Prostate gland (tissue), 2 donors: ENCODE results near the gene ZNF586. TPM values are rescaled to one million over a fixed set of nuclear protein-coding genes. Genes with fewer than 3 reads are reported as not detected.
"Not testable (repeated sequence)": the region's sequence is repeated elsewhere in the genome, so short reads cannot be mapped to it uniquely, and the experiment has no call there.

Source experiments
- DNase-seq: peaks from one replicate; pipeline ENCODE4 v3.0.0-alpha.2; 2019; ENCODE audit warnings: low spot score
- H3K27ac ChIP-seq, 2 donors: fragments of 200-600 bp; sonication (generic); 2 replicates each; pipeline ENCODE4 v1.5.1; 2017 to 2019
- H3K27me3 ChIP-seq: fragments of 200-600 bp; sonication (generic); replicated peaks from 2 replicates; pipeline ENCODE4 v1.5.1; 2019; ENCODE audit not compliant: insufficient read depth
- H3K36me3 ChIP-seq, 2 donors: fragments of 200-600 bp; sonication (generic); 1 replicate in 1 of 2; 2 replicates in 1 of 2; pipeline versions ENCODE4 v1.5.1 to v1.8.1; 2017 to 2019
- H3K4me1 ChIP-seq: fragments of 200-600 bp; sonication (generic); replicated peaks from 2 replicates; pipeline ENCODE4 v1.5.1; 2019
- H3K4me3 ChIP-seq, 2 donors: fragments of 200-600 bp; sonication (generic); 2 replicates each; pipeline ENCODE4 v1.5.1; 2017 to 2019
- H3K9me3 ChIP-seq: fragments of 200-600 bp; sonication (generic); 2 replicates; pipeline ENCODE4 v1.5.1; 2017
- POLR2A ChIP-seq: fragments of 450-650 bp; IDR thresholded peaks from one replicate; pipeline ENCODE4 v1.6.1; 2016; ENCODE audit warnings: antibody characterized with exemption, mild to moderate bottlenecking
- POLR2AphosphoS5 ChIP-seq: sonication (generic); formaldehyde crosslinking; IDR thresholded peaks from one replicate; pipeline ENCODE4 v1.6.1; 2017; ENCODE audit warnings: antibody characterized with exemption
- WGBS: methylation state at CpG from one replicate; pipeline ENCODE4 v1.1.5; 2018; 5-methylcytosine and 5-hydroxymethylcytosine counted together
- intact Hi-C: fragments of 100-400 bp; cut with DNase I; formaldehyde crosslinking; loops from one replicate; pipeline ENCODE4 v1.14.2; 2022
- total RNA-seq, 2 donors: library from RNA; depleted of rRNA; stranded (reverse); fragments of >200 nt; gene quantifications; one replicate each; pipeline ENCODE4 v1.1.0, GENCODE V29; 2016
- TF ChIP-seq, protein P1 (sequence below), 4 experiments: fragments of 200-600 bp in 2 of 4; fragments of 450-650 bp in 2 of 4; sonication (generic) in 2 of 4; IDR thresholded peaks; 1 replicate in 3 of 4; 2 replicates in 1 of 4; pipeline ENCODE4 v1.5.1; 2016 to 2019; ENCODE audit warnings: antibody characterized with exemption in 4 of 4, mild to moderate bottlenecking in 2 of 4, moderate library complexity in 2 of 4

Gene ZNF586
- 10 to 100 TPM; 15.4 to 34.8 TPM for total RNA-seq

DNA sequence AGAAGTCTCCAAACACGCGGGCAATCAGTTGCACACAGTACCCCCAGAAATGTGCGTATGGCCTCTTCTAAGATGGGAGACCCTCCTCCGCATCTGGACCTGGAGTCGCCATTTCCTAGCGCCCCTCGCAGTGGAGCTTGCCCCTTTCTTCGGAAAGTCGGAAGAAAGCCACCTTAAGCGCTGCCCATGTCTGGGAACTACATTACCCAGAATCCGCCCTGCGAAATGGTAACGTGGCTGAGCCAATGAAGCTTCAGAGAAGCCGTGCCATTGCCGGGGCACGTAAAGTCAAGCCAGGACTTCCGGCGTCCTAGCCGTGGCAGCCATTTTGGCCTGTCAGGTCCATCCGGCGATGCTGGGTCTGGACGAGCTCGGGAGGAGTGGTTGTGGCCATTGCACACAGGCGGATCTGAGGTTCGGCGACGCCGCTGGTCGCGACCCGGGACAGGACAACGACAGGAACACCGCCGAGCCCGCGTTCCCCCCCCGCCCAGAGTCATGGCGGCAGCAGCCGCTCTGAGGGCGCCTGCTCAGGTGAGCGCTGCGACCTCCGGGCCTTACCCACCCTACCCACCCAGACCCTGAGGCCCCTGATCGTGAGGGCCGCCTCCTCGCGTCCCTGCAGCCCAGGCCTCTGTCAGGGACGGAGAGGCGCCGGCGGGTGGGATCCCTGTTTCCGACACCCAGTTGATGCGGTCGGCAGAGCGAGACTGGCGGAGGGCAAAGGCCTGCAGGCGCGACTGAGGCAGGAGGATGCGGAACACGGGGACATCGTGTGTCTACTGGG, at the start of gene ZNF586:
ZNF586 (plus strand) TSS at position 332 of the 787 bp plus-strand sequence; CDS start at position 499, 167 bp downstream.
- WGBS, result 9% methylated on average over 32 of the region's 61 CpGs
- peak; percentile 92 for DNase-seq
- Histone ChIP-seq H3K4me1 (no peaks in the 10 kb centered on the region), H3K36me3 (no peaks in the 10 kb centered on the region), H3K4me3 (peak within 1 kb of the TSS; percentile 59 to 86), H3K9me3 (no peaks in the 10 kb centered on the region), H3K27ac (peak within 1 kb of the TSS; percentile 67 to 86), H3K27me3 (no peaks in the 10 kb centered on the region)
- intact Hi-C loops, result no loop called here
- TF ChIP-seq, protein P1, sequence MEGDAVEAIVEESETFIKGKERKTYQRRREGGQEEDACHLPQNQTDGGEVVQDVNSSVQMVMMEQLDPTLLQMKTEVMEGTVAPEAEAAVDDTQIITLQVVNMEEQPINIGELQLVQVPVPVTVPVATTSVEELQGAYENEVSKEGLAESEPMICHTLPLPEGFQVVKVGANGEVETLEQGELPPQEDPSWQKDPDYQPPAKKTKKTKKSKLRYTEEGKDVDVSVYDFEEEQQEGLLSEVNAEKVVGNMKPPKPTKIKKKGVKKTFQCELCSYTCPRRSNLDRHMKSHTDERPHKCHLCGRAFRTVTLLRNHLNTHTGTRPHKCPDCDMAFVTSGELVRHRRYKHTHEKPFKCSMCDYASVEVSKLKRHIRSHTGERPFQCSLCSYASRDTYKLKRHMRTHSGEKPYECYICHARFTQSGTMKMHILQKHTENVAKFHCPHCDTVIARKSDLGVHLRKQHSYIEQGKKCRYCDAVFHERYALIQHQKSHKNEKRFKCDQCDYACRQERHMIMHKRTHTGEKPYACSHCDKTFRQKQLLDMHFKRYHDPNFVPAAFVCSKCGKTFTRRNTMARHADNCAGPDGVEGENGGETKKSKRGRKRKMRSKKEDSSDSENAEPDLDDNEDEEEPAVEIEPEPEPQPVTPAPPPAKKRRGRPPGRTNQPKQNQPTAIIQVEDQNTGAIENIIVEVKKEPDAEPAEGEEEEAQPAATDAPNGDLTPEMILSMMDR (IDR thresholded peaks at IDR 0.05), result no peak
- TF ChIP-seq POLR2A, result peak; percentile 51
- peak; percentile 97 for TF ChIP-seq POLR2AphosphoS5

DNA sequence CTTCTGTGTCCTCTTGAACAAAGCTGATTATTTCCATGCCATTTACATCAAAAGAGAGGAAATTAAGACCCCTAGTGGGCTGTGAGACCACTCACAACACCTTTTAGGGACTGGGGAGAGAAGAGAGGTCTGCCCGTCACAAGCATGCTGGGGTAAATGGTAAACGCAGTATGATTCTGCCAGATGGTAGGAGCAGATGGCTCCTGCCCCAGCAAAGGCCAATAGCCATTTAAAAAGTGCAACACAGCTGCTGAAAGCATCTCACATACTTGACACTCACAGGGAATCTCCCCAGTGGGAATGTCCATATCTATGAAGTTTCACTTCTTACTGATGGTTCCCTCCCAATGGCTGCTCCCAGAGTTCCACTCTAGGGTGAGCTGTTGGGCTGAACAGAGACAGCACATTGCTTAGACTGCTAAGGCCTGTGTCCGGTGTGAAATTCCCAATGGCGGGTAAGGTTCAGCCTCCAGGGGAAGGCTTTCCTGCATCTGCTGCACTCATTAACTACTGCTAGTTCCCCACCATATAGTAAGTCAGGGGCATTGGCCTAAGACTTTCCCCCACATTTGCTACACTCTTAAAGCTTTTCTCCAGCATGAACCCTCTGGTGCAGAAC, 49.5 kb upstream of the ZNF586 start:
- H3K36me3 ChIP-seq, result peaks cover 0 to 16% of the 10 kb centered on the region in 2 donors

DNA sequence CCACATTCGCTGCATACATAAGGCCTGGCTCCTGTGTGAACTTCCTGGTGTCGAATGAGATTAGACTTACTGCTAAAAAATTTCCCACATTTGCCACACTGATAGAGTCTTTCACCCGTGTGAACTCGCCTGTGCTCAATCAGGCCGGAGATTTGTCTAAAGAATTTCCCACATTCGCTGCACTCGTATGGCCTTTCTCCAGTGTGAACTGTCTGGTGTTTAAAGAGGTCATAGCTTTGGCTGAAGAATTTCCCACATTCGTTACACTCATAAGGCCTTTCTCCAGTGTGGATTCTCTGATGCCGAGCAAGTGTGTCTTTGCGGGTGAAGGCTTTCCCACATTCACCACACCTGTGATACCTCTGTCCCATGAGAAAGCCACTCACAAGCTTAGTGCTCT, 48.6 kb upstream of the ZNF586 start:
- no peak for DNase-seq
- H3K36me3 ChIP-seq, result peaks cover 0 to 16% of the 10 kb centered on the region in 2 donors
- no peaks in the 10 kb centered on the region for H3K27me3 ChIP-seq
- H3K9me3 ChIP-seq, result no peaks in the 10 kb centered on the region
- H3K4me1 ChIP-seq, result no peaks in the 10 kb centered on the region
- H3K4me3 ChIP-seq, result no peak overlapping the region
- WGBS, result 97% methylated on average over 10 of the region's 10 CpGs
- H3K27ac ChIP-seq, result no peak overlapping the region
- TF ChIP-seq, protein P1 (IDR thresholded peaks at IDR 0.05), result no peak
- no peak for TF ChIP-seq POLR2AphosphoS5
- TF ChIP-seq POLR2A, result no peak
- intact Hi-C loops, result no loop called here

More for the DNA sequence above, 49.5 kb upstream of the ZNF586 start:
- Histone ChIP-seq H3K27ac (no peak overlapping the region), H3K4me3 (no peak overlapping the region), H3K4me1 (no peaks in the 10 kb centered on the region), H3K9me3 (no peaks in the 10 kb centered on the region), H3K27me3 (no peaks in the 10 kb centered on the region)
- WGBS, result 95% methylated on average over 4 of the region's 4 CpGs
- no peak for TF ChIP-seq POLR2AphosphoS5
- TF ChIP-seq, protein P1 (IDR thresholded peaks at IDR 0.05), result no peak
- TF ChIP-seq POLR2A, result no peak
- DNase-seq, result no peak
- intact Hi-C loops, result no loop called here

DNA sequence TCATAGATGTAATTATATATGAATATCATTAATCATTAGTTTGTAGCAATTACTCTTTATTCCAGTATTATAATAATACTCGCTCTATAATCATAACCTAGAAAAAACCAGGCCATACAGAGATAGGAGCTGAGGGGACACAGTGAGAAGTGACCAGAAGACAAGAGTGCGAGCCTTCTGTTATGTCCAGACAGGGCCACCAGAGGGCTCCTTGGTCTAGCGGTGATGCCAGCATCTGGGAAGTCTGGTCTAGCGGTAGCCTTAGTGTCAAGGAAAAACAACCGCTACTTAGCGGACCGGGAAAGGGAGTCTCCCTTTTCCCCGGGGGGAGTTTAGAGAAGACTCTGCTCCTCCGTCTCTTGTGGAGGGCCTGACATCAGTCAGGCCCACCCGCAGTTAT, 31.2 kb upstream of the ZNF586 start:
- not testable (repeated sequence) for H3K9me3 ChIP-seq

DNA sequence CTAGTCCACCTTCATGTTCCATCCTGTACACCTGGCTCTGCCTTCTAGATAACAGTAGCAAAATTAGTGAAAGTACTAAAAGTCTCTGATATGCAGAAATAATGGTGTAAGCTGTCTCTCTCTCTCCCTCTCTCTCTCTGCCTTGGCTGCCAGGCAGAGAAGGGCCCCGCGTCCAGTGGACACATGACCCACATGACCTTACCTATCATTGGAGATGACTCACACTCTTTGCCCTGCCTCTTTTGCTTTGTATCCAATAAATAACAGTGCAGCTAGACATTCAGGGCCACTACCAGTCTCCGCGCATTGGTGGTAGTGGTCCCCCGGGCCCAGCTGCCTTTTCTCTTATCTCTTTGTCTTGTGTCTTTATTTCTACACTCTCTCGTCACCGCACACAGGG, 30.7 kb upstream of the ZNF586 start:
- H3K9me3 ChIP-seq, H3K27me3 ChIP-seq, DNase-seq, H3K27ac ChIP-seq, H3K36me3 ChIP-seq, H3K4me3 ChIP-seq, H3K4me1 ChIP-seq: not testable (repeated sequence)
- WGBS, result 97% methylated on average over 7 of the region's 7 CpGs
- intact Hi-C loops, result loop anchor here (5.0 kb wide), 1 partner anchor 419 kb away; no protein-coding TSS in a partner anchor

More for the DNA sequence above, 31.2 kb upstream of the ZNF586 start:
- not testable (repeated sequence) for H3K27me3 ChIP-seq, H3K36me3 ChIP-seq, H3K4me1 ChIP-seq, H3K27ac ChIP-seq, H3K4me3 ChIP-seq
- DNase-seq, result peak; percentile 43
- peak; percentile 41 for TF ChIP-seq POLR2AphosphoS5
- TF ChIP-seq, protein P1 (IDR thresholded peaks at IDR 0.05), result peak in 3 of 4 experiments; percentile 45 to 77 (median 69)
- WGBS, result 4% methylated on average over 10 of the region's 10 CpGs
- intact Hi-C loops, result loop anchor here (5.0 kb wide), 1 partner anchor 419 kb away; no protein-coding TSS in a partner anchor
